Stimulated activated naive CD4-positive, alpha-beta T cell treated with Interleukin-2 at 50 U/mL for 16 hours (primary cell): ENCODE measurements around the gene GTSE1.

ENCODE experiments used
- DNase-seq: peaks from one replicate; lab custom pipeline; 2025; lab: John Stamatoyannopoulos, UW

GTSE1 gene

DNA sequence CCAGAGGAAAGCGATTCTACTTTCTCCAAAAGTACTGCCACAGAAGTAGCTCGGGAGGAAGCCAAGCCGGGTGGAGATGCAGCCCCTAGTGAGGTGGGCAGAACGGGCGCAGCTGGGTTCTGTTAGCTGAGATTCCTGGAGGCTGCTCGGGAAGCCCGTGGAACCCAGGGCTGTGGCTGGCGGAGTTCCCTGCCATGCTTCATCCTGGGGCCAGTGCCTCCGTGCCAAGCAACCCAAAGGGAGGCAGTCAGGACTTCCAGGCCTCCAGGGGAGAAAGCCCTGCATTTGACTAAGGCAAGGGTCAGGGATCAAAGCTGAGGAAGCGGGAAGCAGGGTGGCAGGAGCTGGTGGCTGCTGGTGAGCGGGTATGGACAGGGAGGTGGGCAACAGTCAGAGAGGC lies 32.1 kb downstream of the GTSE1 start:
- no peak for DNase-seq

DNA sequence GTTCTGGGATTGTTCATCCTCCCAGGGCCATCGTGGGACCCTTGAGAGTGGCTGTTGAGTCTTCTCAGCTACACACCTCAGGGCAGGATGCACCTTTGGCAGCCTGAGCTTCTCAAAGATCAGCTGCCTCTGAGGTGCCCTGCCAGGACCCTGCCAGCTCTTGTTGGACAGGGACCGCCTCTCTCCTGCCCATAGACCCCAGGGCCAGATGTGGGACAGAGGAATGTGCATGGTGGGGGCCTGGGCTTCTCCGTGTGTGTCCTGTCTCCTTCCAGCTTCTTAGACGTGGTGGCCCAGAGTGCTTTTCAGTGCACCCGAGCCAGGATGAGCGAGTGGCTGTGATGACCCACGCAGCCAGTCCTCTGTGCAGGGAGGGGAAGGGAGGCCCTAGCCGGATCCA lies 32.9 kb downstream of the GTSE1 start:
- DNase-seq = no peak

DNA sequence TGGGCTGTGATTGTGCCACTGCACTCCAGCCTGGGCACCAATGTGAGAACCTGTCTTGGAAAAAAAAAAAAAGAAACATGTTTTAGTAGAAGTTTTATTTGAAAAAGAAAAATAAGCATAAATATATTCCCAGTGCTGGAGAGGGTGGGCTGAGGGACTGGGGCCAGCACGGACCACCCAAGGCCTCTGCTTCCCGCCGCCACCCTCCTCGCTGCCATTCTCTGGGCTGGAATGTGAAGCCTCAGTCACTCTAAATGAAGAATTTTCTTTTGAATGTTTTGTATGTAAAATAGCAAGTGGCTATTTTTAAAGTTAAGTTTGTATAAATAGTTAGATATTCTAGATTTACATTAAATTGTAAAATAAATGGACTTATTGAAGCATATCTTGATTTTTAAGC lies 33.8 kb downstream of the GTSE1 start:
- DNase-seq = no peak

- no peak for DNase-seq
Observed at GRCh38 chr22:46331496-46331895, 34.8 kb downstream of the GTSE1 start.

GRCh38 chr22:46335201-46336118 lies 38.8 kb downstream of the GTSE1 start, which contains the start of gene TRMU:
Gene TRMU, plus strand, starts transcription at chr22:46335714. Its CDS starts 51 bp downstream, at chr22:46335765.
- peak; percentile 70 for DNase-seq

DNA sequence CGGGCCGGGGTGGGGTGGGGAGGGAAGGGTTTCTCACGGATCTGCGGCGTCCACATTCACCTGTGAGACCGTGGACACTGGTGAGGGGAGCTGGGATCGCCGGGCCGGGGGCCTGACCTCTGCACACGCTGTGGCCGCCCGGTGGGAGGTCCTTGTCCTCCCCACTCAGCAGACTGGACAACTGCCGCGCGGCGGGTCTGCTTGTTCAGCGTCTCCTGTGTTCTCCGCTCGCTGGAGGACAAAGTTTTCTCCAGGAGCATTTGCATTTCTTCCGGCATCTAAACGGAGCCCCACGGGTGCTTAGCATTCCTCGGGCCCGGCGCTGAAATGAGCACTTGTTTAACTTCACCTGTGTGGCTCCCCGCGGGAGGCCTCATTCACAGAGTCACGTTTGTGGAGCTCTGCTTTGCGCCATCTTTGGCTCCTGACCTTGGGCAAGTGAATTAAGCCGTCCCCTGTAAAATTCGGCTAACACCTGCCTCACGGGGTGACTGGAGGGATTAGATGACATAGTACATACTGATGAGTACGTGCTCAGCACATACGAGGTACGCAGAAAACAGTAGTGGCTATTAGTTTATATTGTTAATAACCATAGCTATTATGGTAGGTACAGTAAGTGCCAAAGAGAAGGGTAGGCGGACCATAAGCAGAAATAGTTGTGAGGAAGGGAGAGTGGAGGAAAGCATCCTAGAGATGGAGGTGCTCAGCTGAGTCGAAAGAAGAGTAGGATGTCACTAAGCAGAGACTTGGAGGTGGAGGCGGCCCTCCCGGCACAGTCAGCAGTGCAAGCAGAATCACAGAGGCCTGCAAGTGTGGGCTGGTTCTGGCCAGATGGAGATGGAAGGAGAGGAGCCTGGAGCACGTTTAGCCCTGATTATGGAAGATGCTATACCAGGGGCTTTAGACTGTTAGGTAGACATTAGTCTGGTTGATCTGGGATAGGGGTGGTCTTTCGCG lies 39.7 kb downstream of the GTSE1 start:
- no peak for DNase-seq

DNA sequence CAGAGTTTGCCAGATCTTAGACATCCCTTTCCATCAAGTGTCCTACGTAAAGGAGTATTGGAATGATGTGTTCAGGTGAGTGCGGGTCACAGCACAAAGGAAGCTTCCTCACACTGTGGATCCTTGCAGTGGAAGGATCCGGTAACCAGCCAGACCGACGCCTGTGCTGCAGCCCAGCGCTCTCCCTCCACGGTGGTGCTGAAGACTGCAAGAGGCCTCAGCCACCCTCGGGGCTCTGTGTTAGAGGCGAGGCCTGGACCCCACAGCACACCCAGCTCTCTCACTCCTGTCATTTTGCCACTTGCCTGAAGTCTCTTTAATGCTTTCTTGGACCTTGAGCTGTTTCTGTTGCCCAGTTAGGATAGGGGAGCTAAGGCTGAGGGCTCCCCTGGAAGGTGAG lies 41.2 kb downstream of the GTSE1 start:
- no peak for DNase-seq

- no peak for DNase-seq
Observed at GRCh38 chr22:46338636-46339035, 42.0 kb downstream of the GTSE1 start.

DNA sequence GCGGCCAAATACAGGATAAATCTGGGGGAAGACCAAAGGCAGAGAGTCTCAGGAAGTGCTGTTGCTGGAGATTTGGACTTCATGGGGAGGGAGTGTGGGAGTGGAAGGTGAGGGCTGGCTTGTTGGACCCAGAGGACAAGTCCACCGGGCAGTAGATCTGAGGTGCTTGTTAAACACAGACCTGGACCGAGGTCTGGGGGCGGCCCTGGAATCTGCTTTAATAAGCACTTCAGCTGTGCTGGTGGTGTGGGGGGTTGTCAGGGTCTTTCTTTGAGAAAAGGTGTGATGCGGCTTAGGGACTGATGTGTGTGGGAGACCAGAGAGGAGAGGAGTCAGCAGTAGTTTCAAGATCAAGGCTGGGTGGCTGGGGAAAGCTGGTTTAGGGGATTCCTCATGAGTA lies 43.3 kb downstream of the GTSE1 start:
- DNase-seq = no peak

DNA sequence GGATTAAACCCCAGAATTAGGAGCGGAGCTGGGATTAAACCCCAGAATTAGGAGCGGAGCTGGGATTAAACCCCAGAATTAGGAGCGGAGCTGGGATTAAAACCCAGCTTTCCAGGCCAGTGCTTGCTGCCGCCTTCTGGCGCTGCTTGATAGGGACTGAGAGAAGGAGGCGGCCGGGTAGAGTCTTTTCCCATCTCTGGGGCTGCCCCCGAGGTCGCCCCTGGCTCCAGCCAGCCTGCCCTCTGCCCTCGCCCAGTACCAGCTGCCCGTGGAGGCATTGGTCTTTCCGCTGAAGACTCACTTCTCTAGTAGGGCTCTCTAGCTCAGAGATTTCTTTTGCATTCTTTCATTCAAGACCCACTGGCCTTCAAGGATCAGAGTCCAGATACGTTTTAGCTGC lies 44.0 kb downstream of the GTSE1 start:
- no peak for DNase-seq

DNA sequence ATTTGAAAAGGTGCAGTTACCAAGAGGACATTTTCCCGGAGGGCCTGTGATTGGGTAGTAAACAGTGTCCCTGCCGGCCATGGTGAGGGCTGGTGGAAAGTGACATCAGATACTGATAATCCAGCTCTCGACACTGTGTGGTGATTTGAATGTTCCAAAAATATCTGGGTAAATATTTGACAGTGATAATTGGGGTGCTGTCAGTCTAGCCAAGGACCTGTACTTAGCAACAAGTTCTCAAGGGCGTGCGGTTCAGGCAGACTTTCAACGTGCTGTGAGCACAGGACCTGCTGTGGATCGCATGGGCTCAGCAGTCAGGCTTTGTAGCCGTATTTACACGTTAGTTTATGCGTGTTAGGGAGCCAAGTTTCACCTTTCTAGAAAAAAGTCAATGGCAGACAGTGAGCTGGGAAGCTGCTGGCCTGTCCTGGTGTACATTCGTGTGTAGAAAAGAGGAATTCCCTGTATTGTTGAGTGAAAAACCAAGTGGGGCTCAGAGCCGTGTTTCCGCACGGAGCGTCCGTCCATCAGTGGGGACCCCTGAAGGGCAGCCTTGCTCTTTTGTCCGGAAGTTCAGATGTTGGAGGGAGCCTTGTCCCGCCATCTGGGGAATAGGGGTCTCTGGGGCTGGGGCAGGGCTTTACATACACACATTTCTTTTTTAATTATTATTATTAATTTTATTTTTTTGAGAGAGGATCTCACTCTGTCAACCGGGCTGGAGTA lies 50.2 kb downstream of the GTSE1 start:
- DNase-seq = no peak

DNA sequence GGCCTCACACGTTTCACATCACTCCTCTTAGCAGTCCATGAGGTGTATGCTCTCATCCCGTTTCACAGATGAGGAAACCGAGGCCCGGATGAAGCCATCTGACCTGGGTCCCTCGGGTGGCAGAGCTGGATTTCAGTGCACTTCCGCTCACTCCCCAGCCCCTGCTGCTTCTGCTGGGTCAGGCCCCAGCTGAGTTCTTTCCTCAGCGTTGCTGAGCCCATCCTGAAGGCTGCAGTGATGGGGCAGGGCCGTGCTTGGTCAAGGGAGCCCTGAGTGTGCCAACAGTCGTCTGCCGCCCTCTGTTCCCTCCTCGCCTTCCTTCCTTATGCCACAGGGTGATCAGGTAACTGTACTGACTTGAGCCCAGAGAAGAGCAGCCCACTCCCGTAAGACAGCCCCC lies 51.0 kb downstream of the GTSE1 start:
- DNase-seq = no peak

DNA sequence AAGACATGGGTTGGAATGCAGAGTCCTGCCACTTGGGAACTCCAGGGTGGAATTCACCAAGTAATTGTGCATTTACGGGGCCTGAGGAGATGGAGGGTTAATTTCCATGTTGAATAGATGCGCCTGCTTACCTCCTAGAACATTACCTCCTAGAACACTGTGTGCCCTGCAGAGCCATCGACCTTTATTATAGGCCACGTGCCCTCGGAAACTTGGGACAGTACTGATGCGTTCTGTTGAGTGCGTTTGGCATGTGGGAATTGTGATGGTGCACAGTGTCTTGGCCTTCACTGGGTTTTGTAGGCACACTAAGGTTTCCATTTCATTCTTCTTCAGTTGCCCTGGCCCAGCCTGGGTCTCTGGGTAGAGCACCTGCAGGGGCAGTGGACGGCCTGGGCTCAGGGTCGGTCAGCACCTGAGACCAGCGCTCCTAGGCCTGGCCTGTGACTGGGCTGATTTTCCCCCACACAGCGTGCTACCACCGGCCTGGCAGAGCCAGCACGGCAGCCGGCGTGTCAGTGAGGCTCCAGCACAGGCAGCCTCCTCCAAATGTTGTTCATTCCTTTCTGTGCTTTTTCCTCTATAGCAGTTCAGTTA lies 51.5 kb downstream of the GTSE1 start:
- no peak for DNase-seq

- no peak for DNase-seq
Observed at GRCh38 chr22:46349238-46349637, 52.6 kb downstream of the GTSE1 start.

DNA sequence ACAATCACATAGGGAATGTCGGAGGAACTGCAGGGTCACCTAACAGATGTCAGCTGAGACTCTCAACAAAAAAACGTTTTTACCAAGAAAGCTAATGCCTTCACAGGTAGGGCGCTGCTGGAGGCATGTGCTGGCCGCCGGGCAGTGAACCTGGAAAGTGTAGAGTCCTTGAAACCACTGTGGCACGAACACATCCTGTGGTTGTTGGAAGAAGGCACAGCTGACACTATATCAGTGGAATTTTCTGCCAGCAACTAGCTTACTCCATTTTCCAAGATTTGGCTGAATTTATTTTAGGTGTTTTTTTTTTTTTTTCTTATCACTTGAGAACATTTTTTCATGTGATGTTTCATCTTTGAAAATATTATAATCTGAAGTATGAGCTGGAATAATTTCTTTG lies 53.0 kb downstream of the GTSE1 start:
- DNase-seq = no peak

- no peak for DNase-seq
Observed at GRCh38 chr22:46350121-46350520, 53.5 kb downstream of the GTSE1 start.

DNA sequence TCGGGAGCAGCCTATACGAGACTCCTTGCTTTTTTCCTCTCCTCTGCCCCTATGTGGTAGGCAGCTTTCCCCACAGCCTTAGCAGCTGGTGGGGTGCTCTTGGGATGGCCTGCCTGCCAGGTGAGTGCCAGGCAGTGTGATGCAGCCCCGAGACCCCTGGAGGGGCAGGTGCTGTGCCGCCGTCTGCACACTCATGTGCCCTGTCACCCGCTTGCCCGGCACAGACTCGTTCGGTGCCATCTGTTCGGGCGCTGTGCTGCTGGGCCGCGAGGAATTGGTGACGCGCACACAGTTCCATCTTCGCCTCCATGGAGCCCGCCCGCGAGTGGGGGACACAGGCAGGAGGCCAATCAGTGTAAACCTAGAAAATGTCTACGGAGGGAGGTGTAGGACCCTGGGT lies 54.0 kb downstream of the GTSE1 start:
- DNase-seq = no peak

GRCh38 chr22:46351131-46351735 lies 54.6 kb downstream of the GTSE1 start:
- DNase-seq = no peak

DNA sequence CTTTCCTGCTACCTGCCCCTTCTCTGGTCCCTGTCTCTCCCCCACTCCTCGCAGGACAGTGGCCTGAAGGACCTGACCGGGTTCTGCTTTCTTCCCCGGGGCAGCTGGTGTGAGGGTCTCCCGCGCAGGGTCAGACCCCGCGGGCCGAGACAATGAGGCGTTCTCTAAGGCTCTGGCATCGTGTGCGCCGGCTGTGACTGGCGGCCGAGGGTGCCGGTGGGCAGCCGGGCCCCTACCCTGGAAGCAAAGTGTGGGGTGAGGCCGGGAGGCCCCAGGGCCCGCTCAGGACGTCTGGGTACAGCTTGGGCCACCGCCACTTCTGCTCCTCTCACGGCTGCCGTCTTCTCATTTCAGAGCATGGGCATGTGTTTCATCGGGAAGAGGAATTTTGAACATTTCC lies 55.1 kb downstream of the GTSE1 start:
- no peak for DNase-seq

DNA sequence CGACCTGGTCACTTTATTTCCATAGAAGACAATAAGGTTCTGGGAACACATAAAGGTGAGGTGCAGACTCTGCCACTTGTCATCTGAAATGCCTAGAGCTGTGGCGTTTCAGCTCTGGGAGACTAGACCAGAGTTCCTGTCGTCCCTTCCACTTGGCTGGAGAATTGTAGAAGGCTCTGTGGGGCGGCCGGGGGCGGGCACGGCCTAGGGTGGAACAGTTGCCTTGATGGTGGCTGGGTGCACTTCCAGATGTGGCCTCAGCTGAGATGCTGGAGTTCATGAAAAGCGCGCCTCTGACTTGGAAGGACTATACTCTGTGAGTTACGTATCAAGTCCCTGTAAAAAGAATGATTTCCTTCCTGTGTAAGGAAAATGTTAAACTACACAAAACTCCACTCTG lies 55.6 kb downstream of the GTSE1 start:
- no peak for DNase-seq

DNA sequence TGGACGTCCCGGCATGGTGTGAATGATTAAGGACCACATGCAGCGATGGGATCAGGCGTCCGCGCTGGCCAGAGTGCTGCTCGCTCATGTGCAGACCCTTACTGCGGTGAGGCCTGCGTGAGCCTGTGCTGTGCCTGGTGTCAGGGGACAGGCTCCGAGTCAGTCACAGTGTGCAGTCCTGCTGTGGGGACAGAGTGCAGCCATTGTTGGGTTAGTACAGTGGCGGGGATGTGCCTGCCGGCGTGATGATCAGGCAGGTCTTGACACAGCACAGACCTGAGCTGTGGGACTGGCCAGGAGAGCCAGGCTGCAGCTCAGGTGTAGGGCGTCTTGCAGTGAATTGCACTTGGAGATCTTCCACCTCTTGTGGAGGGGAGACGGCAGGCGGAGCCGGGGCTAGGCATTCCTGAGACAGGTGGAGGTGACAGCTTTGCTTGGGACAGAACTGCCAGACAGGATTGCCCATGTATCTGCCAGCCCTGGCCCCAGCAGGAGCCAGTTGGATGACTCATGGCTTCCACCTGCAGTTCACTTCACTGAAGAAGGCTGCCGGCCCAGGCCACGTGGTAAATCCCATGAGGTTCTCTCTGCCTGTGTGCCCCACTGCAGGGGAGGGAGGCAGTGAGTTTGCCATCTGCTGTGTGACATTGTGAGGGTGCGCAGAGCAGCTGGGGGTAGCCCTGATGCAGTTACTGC lies 56.2 kb downstream of the GTSE1 start:
- DNase-seq = no peak
